Ishikawa (cell line): ENCODE measurements around the gene MMP24.

Source experiments
- CEBPB ChIP-seq: IDR thresholded peaks from 2 replicates; pipeline ENCODE4 v1.6.1; 2012
- CREB1 ChIP-seq: IDR thresholded peaks from 2 replicates; pipeline ENCODE4 v1.6.1; 2012; ENCODE audit warnings: low read depth
- EGR1 ChIP-seq: IDR thresholded peaks from 2 replicates; pipeline ENCODE4 v1.6.1; 2012
- EP300 ChIP-seq: IDR thresholded peaks from 2 replicates; pipeline ENCODE4 v1.6.1; 2012; ENCODE audit warnings: borderline replicate concordance
- FOXM1 ChIP-seq: IDR thresholded peaks from 2 replicates; pipeline ENCODE4 v1.6.1; 2012; ENCODE audit warnings: low read depth, borderline replicate concordance
- NFIC ChIP-seq: IDR thresholded peaks from 2 replicates; pipeline ENCODE4 v1.6.1; 2012
- RAD21 ChIP-seq: IDR thresholded peaks from 2 replicates; pipeline ENCODE4 v1.6.1; 2012; ENCODE audit warnings: low read depth
- TAF1 ChIP-seq: IDR thresholded peaks from 2 replicates; pipeline ENCODE4 v1.6.1; 2012; ENCODE audit warnings: low read depth, mild to moderate bottlenecking
- TCF12 ChIP-seq: IDR thresholded peaks from 2 replicates; pipeline ENCODE4 v1.6.1; 2012; ENCODE audit warnings: low read depth
- TEAD4 ChIP-seq: IDR thresholded peaks from 2 replicates; pipeline ENCODE4 v1.6.1; 2012
- YY1 ChIP-seq: IDR thresholded peaks from 2 replicates; pipeline ENCODE4 v1.6.1; 2012; ENCODE audit warnings: low read depth
- ZBTB7A ChIP-seq: IDR thresholded peaks from 2 replicates; pipeline ENCODE4 v1.6.1; 2012; ENCODE audit warnings: low read depth
- TF ChIP-seq, protein P1 (sequence below): IDR thresholded peaks from 2 replicates; pipeline ENCODE4 v1.6.1; 2012
- TF ChIP-seq, protein P2 (sequence below): IDR thresholded peaks from 2 replicates; pipeline ENCODE4 v1.6.1; 2012; ENCODE audit warnings: low read depth, mild to moderate bottlenecking
- TF ChIP-seq, protein P3 (sequence below): IDR thresholded peaks from 2 replicates; pipeline ENCODE4 v1.6.1; 2012

Gene MMP24

DNA sequence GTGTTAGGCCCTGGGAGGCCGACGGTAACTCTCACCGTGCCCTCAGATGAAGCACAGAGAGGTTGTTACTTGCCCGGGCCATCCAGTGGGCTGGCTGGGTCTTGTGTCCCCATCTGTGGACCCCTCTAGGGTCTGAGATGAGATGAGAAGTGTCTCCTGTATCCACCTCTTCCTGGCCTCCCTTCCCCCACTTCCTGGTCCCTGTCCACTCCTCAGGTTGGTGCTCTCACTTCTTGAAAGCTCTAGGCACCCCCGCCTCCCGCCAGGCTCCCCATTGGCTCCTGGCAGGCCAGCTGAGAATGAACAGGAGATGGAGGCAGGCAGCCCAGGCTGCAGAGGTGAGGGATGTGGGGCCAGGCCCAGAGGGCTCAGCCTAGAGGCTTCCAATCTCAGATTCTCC lies 49.9 kb downstream of the MMP24 start:
- TF ChIP-seq TEAD4 (no peak), CEBPB (no peak), RAD21 (no peak), EGR1 (no peak), CREB1 (no peak), NFIC (no peak), TCF12 (no peak), EP300 (no peak), TAF1 (no peak), FOXM1 (no peak), YY1 (no peak), ZBTB7A (no peak)
- TF ChIP-seq, protein P1, sequence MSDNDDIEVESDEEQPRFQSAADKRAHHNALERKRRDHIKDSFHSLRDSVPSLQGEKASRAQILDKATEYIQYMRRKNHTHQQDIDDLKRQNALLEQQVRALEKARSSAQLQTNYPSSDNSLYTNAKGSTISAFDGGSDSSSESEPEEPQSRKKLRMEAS, result no peak
- TF ChIP-seq, protein P2, sequence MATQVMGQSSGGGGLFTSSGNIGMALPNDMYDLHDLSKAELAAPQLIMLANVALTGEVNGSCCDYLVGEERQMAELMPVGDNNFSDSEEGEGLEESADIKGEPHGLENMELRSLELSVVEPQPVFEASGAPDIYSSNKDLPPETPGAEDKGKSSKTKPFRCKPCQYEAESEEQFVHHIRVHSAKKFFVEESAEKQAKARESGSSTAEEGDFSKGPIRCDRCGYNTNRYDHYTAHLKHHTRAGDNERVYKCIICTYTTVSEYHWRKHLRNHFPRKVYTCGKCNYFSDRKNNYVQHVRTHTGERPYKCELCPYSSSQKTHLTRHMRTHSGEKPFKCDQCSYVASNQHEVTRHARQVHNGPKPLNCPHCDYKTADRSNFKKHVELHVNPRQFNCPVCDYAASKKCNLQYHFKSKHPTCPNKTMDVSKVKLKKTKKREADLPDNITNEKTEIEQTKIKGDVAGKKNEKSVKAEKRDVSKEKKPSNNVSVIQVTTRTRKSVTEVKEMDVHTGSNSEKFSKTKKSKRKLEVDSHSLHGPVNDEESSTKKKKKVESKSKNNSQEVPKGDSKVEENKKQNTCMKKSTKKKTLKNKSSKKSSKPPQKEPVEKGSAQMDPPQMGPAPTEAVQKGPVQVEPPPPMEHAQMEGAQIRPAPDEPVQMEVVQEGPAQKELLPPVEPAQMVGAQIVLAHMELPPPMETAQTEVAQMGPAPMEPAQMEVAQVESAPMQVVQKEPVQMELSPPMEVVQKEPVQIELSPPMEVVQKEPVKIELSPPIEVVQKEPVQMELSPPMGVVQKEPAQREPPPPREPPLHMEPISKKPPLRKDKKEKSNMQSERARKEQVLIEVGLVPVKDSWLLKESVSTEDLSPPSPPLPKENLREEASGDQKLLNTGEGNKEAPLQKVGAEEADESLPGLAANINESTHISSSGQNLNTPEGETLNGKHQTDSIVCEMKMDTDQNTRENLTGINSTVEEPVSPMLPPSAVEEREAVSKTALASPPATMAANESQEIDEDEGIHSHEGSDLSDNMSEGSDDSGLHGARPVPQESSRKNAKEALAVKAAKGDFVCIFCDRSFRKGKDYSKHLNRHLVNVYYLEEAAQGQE, result no peak
- TF ChIP-seq, protein P3, sequence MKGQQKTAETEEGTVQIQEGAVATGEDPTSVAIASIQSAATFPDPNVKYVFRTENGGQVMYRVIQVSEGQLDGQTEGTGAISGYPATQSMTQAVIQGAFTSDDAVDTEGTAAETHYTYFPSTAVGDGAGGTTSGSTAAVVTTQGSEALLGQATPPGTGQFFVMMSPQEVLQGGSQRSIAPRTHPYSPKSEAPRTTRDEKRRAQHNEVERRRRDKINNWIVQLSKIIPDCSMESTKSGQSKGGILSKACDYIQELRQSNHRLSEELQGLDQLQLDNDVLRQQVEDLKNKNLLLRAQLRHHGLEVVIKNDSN, result no peak

DNA sequence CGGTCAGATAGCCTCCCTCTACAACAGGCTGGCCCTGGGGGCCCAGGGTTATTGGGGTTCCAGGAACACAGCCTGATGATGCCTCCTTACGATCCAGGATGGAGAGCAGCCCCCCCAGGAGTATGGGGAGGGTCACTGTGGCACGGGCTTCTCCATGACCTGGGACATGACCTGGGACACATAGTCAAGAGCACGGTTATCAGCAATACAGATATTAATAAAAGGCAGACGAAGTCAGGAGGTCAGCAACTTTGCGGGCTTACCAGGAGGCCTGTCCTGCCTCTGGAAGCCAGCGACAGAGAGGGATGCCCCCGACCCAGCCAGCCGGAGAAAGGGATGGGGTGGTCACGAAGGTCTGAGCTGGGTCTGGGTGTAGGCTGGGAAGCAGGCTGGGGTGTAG lies 50.6 kb downstream of the MMP24 start:
- TF ChIP-seq FOXM1 (no peak), NFIC (no peak), EGR1 (no peak), TAF1 (no peak)

DNA sequence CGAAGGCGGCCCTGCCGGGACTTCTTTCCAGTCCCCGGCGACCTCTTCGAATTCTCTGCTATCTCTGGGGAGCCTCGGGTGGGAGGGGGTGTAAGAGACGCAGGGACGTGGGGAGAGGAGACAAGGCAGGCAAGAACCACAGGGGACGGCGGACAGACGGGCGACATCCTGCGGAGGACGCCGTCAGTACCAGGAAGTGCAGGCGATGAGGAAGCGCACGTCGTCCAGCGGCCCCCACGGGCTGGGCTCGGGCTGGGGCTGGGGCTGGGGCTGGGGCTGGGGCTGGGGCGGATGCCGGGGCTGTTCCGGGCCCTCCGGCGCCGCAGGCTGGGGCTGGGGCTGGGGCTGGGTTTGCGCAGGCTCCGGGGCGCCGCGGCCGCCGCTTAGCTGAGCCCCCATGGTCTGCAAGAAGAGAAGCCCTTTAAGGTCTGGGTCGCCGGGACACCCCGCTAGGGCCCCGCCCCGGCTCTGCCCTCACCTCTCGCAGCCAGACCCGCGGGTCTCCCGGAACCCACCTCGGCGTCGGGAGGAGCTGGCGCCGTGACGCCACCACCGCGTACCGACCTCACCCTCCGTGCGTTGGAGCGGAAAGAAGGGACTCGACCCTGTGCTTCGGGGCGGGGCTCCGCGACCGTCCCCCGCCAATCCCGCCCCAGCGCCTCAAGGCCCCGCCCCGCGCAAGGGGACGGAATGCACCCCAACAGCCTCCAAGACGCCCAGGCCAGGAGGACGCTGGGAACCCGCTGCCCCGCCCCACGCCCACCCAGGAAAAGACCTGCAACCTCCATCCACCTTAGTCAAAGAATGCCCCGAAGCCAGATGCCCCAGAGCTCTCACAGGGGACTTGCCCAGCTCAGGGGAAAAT lies 51.3 kb downstream of the MMP24 start, which contains the start of gene MMP24OS:
MMP24OS (minus strand) TSS at position 592 of the 865 bp plus-strand sequence; CDS start at position 399, 193 bp downstream.
- TF ChIP-seq TEAD4, result peak; percentile 5; the same call in 1 of the 2 replicates
- peak; percentile 57; the same call in 1 of the 2 replicates for TF ChIP-seq TAF1
- peak; percentile 64 for TF ChIP-seq CREB1
- no peak for TF ChIP-seq NFIC
- peak; percentile 19; the same call in 1 of the 2 replicates for TF ChIP-seq TCF12
- TF ChIP-seq FOXM1, result no peak
- TF ChIP-seq, protein P1, result no peak; the same call in 1 of the 2 replicates
- TF ChIP-seq ZBTB7A, result peak; percentile 90; the same call in 1 of the 2 replicates

DNA sequence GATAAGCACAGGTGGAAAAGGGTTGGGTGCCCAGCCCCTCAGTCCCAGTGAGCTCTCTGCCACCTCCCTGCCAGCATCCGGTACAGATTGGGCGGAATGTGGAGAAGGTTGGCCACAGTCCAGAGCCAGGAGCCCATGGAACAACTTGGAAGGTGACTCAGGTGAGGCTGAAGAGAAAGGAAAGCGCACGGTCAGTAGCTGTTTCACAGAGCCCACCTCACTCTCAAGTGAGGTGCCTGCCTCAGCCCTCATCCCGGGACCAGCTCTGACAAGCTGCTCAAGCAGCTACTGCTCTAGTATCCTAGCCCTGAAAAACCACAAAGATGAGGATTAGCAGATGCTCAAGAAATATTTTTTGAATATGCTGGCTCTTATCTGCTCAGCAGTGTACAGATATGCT lies 52.5 kb downstream of the MMP24 start:
- TF ChIP-seq CEBPB, result no peak
- TF ChIP-seq, protein P2, result no peak
- no peak for TF ChIP-seq ZBTB7A
- TF ChIP-seq, protein P3, result no peak
- TF ChIP-seq FOXM1, result no peak
- TF ChIP-seq NFIC, result no peak
- TF ChIP-seq YY1, result no peak
- TF ChIP-seq EP300, result no peak
- TF ChIP-seq EGR1, result no peak
- no peak for TF ChIP-seq TCF12
- no peak for TF ChIP-seq TEAD4
- TF ChIP-seq RAD21, result no peak
- TF ChIP-seq CREB1, result no peak
- no peak for TF ChIP-seq TAF1
- TF ChIP-seq, protein P1, result no peak

DNA sequence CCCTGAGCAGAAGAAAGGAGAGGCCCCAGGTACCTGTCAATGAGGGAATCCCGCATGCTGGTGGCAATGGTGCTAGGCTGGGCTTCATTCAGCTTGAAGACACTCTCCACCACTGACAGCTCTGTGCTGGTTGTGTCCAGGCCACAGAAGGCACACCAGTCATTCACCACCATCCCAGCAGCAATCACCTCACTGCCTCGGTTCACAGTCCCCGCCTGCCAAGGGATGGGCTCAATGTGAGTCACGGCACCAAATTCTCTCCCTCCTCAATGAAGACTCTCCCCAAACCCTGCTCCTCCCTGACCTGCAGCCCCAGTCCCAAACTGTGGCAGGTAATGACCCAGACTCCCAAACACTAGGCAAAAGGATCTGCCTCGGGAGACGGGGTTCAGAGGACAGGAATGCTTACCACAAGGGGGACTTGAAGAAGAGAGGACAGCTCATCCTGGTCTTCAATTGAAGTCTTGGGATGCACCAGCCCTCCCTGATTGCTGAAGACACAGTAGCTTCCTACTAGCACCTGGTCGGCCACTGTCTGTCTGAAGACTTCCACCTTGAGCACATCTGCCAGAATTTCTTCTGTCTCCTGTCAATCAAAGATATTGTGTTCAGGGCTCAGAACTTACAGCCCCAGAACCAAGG lies 53.2 kb downstream of the MMP24 start:
- TF ChIP-seq CEBPB (no peak), CREB1 (no peak), ZBTB7A (no peak), EP300 (no peak), EGR1 (no peak), RAD21 (no peak)
- TF ChIP-seq, protein P3, result no peak
